Hematopoietic multipotent progenitor cell treated with erythropoietin and hydrocortisone succinate and interleukin-3 and kit ligand, for 15 days (in vitro differentiated cells): ENCODE results near the gene WDR5.

Experiments used
- DNase-seq: peaks from one replicate; pipeline ENCODE4 v3.0.0-alpha.2; 2015; ENCODE audit warnings: low spot score

WDR5 gene

DNA sequence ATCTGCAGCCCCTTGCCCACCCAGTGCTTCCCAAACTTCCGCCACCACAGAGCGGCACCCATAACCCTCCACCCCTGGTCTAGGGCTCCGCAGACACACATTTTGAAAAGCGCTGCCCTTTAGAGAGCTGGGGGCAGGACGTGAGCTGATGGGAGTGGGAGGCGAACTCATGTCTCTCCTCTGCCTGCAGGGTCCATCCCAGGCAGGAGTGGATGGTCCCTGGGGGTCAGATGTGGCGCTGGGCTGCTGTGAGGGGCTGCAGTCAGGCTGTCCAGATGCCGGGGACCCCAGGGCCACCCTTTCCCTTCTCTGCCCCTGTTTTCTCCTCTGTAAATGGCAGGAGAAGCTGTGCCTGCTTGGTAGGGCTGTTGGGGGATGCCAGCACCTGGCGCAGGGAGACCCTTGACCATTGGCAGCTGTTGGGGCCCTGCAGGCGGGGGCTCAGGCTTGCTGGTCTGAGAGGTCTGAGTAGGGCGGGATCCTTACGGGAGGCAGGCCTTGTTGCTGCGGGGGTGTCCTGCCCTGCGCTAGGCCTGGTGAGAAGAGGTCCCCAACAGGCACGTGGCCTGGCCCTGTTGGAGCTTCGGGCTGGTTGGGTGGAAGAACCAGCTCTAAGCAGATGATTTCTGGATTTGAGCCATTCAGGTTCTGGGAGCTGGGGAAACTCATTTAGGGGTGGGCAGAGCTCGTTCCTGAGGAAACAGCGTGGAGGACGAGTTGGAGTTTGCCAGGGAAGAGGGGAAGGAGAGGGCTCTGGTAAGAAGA, 38.8 kb downstream of the WDR5 start:
- DNase-seq = no peak

DNA sequence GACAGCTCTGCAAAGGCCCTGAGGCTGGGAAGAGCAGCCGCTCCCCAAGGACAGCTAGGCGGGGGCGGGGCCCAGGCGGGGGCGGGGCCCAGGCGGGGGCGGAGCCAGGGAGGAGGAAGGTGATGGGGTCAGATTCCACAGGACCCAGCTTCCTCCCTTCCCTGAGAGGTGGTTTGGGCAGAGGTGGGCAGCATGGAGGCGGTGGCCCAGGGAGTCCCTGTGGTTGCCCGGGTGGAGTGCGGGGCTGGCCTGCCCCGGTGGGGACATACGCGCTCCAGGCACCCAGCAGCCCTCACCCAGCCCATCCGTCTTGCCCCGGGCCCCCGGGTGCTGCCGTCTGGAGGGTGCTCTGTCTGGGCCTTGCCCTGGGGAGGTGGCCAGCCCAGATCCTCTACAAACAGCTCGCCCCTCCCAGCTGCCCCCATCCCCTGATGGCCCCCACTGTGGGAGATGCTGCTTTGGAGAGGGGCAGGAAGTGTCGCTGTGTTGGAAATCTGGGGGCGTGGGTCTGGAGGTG, 39.5 kb downstream of the WDR5 start:
- peak; percentile 10 for DNase-seq

DNA sequence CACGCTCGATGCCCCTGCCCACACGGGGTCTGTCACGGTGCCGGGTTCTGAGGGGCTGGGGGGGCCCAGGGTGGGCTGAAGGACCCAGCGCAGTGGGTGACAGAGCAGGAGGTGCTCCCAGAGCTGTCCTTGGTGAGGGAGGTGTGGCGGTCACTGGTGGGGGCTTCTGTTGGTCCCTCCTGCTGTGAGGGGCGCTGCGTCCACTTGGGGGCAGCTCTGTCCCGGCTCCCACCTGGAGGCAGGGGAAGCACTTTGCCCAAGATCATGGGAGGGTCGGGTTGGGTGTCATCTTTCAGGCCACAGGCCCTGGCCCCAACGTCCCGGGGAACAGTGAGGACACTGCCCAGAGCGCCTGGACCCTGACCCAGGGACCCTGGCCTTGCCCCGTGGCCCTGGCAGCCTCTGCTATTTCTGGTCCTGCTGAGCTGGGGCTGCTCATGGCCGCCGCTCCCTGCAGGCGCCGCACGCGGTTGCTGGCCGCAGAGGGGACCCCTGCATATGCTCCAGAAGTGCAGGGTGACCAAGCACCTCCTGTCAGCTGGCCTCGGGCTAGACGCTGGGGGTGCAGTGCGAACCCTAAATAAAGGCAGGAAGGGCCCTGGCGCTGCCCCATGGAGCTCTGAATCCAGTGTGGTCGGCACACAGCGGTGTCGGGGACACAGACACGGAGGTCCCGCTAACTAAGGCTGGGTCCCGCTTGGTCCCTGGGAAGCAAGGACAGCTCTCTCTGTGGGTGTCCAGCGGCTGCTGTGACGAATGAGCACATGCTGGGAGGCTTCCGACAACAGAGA, 40.1 kb downstream of the WDR5 start:
- no peak for DNase-seq

DNA sequence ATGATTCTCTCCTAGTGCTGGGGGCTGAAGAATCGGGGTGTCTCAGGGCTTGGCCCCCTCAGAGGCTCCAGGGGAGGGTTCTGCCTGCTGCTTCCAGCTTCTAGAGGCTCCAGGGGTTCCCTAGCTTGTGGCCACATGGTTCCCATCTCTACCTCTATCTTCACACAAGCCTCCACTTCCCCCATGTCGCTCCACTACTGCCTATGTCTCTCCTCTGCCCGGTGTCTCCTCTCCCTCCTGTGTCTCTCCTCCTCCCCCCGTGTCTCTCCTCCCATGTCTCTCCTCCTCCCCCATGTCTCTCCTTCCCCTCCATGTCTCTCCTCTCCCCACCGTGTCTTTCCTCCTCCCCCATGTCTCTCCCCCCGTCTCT, 40.7 kb downstream of the WDR5 start:
- no peak for DNase-seq

DNA sequence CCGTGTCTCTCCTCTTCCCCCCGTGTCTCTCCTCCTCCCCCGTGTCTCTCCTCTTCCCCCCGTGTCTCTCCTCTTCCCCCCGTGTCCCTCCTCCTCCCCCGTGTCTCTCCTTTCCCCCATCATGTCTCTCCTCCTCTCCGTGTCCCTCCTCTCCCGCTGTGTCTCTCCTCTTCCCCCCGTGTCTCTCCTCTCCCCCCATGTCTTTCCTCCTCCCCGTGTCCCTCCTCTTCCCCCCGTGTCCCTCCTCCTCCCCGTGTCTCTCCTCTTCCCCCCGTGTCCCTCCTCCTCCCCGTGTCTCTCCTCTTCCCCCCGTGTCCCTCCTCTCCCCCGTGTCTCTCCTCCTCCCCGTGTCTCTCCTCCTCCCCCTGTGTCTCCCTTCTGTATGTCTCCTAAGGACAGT, 41.3 kb downstream of the WDR5 start:
- DNase-seq = no peak

DNA sequence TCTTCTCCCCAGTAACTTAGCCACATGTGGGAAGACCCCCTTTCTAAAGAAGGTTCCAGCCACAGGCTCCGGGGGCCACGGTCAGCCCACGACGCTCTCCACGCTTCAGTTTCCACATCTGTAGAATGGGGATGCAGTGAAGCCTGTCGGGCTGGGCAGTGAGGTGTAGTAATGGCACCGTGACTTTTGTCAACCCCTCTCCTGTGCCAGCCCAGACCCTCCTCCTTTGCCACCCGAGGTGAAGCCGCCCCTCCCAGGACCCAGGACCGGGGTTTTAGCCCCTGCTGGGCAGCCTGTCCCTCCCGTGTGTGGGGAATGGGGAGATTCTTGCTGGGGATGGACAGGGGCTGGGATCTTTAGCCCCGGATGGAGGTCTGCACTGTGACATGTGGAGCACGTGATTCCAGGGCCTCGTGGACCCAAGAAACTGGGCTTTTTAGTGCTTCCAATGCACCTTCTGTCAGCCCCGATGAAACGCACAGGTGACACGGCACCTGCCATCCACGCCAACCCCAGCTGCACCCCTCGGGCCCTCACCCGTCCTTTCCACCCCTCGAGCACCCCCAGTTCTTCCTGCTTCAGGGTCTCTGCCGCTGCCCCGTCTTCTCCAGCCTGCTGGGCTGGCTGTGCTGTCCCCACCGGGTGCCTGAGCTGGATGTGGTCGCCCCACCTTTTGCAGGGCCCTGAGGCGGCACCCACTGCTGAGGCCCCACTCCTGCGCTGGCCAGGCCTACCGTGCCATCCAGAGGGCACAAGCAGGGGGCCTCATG, 41.9 kb downstream of the WDR5 start:
- no peak for DNase-seq

DNA sequence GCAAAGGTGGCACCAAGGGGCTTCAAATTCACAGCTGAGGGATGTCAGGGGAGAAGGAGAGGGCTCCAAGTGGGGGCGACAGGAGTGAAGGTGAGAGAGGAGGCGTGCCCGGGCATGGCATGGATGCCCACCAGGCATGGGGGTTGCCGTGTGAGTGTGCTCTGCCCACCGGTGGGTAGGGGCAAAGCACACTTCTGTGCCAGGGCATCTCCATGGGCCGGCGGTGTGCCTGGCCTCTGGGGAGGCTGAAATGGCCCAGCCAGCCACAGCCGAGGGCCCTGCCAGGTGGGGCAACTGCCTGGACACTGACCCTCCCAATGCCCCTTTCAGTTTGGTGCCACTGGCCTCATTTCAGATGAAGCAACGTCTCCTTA, 42.5 kb downstream of the WDR5 start:
- no peak for DNase-seq

DNA sequence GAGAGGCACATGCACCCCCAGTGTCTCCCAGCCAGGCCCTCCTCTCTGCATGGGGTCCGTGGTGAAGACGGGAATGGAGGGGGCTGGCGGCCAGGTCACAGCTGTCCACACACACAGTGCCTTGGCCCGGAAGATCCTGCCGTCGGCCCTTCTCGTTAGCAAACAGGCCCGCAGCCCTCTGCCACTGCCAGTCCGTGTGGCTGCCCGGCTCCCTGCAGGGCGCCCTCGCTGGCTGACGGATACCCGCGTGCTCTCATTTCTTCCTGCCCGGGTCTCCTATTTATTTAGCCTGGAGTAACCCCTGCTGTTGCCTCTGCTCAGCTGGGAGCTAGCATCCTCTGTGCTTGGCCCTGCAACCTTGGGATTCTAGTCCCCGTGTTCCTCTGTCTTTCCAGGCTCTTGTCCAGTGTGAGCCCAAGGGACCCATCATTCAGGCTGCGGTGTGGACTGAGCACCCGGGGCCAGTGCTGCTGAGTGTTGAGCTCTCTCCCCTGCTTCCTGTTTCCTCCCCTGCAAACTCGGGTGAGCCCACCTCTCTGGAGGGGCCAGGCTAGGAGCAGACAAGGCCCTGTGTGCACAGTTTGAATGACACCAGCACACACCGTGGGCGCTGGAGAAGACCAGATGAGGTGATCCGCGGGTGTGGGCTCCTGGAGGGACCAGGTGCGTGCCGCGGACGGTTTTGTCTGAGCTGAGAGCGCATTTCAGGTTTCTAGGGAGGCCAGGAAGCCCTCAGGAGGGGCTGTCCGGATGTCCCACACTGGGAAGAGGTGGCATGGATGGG, 43.1 kb downstream of the WDR5 start:
- DNase-seq = no peak

DNA sequence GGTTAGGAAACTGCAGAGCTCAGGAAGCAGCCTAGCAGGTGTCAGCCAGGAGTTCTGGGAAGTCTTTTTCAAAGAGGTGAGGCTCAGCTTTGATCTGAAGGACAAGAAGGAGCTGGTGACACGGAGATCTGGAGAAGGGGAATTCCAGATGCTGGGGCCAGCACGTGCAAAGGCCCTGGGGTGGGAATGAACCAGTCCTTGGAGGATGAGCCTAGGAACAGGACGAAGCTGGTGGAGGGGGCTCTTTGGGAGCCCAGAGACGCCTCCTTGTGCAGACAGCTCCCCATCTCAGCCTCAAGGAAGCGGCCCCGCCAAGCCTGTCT, 43.7 kb downstream of the WDR5 start:
- DNase-seq = no peak

DNA sequence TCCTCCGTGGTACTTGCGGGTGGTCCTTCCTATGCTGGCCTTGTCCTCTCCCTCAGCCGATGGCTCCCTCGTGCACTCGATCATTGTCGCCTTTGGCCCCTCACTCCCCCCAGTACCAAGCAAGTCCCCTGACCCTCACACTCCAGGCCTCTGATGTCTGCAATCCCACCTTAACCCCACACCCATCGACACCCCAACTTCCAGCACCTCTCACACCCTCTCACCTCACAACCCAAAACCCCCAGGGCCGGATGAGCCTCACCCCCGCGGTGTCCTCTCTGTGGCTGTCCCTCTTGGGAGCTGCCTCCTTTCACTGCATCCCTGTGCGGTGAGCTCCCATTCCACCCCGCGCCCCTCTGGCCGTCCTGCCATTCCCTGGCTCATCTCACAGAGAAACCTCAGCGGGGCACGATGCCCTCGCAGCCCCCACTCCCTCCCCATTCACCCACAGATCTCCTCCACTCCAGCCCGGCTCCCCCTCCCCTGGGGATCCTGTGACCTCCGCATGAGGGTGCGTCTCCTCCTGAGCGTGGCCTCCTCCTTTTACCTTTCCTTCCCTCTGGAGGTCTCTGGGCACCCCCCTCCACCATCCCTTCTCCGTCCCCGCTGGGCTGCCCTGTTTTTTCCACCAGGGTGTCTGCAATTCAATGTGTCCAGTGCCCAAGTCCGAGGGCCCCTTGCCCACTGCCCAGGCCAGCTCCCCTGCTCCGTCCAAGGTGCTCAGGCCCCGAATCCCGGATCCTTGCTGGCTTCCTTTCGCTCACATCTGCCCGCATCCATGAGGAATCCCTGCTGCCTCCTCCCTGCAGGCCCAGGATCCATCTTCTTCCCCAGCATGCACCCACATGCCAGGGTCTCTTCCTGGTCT, 44.3 kb downstream of the WDR5 start:
- no peak for DNase-seq

DNA sequence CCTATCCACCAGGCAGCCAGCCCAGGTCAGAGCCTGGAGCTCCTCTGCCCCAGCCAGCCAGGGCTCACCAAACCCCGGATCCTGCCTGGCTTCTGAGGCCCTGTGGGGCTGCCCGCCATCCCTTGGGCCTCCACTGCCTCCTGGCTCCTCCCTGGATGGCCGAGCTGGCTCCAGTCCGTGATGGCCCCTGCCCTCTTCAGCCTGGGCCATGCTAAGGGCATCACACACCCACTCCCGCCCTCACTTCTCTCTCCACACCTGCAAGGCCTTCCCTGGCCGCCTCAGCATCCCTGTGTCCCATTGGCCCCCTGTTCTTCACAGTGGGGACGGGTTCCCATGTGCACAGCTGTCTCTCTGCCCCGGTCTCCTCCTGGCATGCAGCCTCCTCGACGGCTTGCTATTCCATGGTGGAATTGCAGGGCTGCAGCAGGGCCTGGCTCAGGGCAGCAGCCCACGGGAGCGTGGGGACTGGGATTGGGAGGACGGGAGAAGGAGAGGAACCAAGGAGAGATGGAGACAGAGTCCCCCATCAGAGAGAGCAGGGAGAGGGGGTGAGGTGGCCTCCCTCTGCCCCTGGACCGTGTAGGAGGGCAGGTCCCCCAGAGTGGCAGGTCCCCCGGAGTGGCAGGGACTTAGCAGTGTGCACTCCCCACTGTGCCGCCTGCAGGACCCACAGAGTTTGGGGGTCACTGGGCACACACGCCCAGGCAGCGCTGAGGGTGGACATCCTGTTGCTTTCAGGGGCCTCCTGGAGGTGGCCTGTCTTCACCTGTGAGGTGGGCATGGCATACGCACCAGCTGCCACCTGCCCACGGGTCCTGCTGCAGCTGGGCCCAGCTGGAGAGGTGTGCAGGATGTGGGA, 45.1 kb downstream of the WDR5 start:
- DNase-seq = no peak

DNA sequence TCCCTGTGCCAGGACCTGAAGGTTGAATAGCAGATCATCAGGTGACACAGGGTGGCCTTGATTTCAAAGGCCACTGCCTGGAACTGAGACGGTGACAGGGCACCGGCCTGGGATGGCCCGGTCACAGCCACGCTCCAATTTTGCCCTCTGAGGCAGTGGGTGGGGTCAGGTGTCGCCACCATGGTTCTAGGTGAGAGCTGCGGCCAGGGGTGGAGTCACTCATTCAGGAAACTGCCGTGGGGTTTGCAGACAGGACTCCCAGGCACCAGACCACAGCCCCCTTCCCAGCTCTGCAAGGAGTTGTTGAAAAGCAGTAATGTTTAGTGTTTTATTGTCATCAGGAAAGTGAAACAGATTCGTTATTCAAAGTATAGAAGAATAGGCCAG, 45.8 kb downstream of the WDR5 start:
- no peak for DNase-seq

DNA sequence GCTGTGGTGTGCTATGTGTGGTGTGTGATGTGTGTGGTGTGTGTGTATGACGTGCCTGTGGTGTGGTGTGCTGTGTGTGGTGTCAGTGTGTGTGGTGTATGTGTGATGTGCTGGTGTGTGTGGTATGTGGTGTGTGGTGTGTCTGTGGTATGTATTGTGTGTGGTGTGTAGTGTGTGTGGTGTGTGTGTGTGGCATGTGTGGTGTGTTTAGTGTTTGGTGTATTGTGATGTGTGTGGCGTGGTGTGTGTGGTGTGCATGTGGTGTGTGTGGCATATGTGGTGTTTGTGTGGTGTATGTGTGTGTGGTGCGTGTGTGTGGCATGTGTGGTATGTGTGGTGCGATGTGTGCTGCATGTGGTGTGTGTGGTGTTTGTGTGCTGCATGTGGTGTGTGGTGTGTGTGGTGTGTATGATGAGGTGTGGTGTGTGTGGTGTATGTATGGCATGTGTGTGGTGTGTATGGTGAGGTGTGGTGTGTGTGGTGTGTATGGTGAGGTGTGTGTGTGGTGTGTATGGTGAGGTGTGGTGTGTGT, 46.7 kb downstream of the WDR5 start:
- no peak for DNase-seq

DNA sequence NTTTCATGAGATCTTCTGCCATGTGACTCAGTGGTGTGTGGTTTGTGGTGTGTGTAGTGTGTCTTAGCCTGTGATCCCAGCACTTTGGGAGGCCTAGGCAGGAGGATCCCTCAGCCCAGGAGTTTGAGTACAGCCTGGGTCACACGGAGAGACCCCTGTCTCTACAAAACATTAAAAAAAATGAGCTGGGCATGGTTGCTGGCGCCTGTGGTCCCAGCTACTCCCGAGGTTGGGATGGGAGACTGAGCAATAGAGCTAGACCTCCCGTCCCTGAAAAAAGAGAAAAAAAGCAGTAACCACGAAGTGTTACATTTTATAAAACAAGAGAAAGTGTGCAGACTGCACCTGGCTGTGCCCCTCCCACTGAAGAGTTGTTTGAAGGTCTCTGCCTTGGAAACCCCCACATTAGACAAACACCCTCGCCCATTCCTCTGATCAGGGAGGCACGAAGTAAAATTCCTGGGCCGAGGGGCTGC, 49.7 kb downstream of the WDR5 start:
- no peak for DNase-seq

DNA sequence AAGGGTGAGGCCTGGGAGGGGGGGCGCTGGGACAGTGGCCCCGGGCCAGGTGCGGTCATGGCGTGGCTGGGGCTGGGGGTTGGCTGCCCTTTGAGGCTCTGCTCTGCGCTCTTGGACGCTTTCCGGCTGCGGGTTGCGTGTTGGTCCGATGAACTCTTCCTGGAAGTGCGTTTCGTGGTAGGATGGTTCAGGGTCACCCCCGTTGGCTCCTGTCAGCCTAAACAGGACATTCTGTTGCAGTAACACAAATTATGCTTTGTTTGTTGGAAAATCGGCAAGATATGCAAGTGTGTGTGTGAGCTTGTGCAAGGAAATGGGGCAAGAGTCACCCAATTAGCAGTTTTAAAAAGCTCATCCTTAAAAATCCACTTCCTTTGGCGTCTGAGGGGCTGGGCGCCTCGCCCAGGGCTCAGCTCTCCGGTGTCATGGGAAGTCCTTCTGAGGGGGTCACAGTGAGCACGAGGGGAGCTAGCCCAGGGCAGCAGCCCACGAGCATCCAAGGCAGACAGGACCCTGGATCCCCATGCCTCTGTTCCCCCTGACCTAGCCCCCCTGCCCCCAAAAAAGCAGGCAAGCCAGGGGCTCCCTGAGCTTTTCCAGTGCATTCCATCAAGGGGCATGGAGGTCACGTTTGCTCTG, 50.7 kb downstream of the WDR5 start:
- no peak for DNase-seq

DNA sequence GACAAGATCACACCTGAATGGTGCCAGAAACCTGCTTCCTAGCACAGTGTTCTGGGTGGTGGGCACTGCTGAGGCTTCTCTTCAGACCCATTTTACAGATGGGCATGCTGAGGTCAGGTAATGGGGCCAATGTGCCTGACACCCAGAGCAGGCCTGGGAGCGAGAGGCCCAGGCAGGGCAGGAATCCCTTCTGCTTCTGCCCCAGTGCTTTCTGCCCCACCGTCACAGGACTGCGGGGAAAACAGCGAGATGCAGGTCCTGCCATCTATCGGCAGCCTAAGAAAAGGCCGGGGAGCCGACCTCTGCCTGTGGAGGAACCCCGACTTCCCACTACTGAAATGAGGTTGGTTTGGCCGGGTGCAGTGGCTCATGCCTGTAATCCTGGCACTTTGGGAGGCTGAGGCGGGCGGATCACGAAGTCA, 51.2 kb downstream of the WDR5 start:
- no peak for DNase-seq

DNA sequence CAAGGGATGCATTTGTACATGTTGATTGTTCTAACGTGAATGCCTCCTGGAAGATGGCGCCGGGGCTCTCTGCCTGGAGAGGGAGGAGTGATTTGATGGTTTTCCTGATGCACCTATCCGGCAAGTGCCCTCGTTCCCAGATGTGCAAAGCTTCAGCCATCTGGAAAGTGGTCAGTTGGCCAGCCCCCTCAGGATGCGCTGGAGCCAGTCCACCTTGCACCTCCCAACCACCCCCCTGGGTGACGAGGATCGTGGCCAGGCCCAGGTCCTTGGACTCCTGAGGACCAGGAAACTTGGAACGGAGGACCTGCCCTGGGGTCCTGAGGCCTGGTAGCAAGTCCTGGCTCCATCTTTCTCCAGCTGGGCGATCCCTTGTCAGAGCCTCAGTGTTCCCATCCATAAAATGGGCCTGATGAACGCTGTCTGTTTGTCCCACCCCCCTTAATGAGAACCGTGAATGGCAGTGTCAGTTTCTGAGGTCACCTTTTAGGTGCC, 52.1 kb downstream of the WDR5 start:
- no peak for DNase-seq

DNA sequence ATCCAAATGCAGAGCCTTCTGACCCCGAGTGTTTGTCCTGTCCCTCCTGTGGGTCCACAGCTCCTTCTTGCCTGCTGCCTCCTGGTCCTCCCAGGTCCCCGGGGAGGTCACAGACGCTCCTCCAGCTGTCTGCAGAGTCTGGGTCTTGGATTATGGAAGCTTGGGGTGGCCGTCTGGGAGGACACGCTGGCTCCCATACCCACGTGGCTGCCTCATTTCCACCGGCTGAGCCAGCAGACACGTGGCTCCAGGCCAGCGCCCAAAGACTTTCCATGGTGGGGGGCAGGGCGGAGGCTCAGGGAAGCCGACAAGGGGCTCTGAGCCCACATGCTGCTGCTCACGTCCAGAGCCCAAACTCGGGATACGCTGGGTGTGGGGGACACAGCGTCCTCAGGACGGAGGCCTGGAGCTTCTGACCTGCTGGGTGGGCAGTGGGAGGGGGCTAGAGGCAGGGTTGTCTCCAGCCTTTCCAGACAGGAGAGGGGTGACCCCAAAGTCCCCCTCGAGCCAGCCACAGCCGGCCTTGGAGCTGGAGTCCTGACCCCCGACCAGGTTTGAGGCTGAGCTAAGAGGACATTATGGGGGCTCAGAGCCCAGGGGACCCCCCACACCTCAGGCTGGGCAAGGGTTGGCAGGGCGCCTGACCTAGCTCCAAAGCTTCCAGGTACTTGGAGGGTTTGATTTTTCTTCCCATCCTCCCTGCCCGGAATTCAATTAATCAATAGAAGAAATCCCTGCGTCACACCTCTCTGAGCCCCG, 52.7 kb downstream of the WDR5 start:
- no peak for DNase-seq
